IPS-18a (cell line): ENCODE measurements around the gene PFAS.

Experiments
- H3K27ac ChIP-seq: one replicate; pipeline ENCODE4 v1.5.1; 2013; ENCODE audit warnings: low read length
- H3K27me3 ChIP-seq: one replicate; pipeline ENCODE4 v1.6.1; 2013; ENCODE audit warnings: mild to moderate bottlenecking, low read length; ENCODE audit not compliant: control insufficient read depth, insufficient read depth
- H3K36me3 ChIP-seq: one replicate; pipeline ENCODE4 v1.6.1; 2013; ENCODE audit warnings: low read depth, low read length; ENCODE audit not compliant: control insufficient read depth
- H3K4me1 ChIP-seq: one replicate; pipeline ENCODE4 v1.6.1; 2013; ENCODE audit warnings: low read depth, low read length; ENCODE audit not compliant: control insufficient read depth
- H3K4me3 ChIP-seq: one replicate; pipeline ENCODE4 v1.5.1; 2013; ENCODE audit warnings: low read length
- H3K9ac ChIP-seq: one replicate; pipeline ENCODE4 v1.6.1; 2013; ENCODE audit warnings: mild to moderate bottlenecking, low read length, moderate library complexity
- H3K9me3 ChIP-seq: one replicate; pipeline ENCODE4 v1.6.1; 2013; ENCODE audit warnings: low read depth, low read length; ENCODE audit not compliant: control insufficient read depth

Gene PFAS

GRCh38 chr17:8256291-8256690 lies 7.2 kb downstream of the PFAS start:
- peaks cover 75% of the 10 kb centered on the region for H3K36me3 ChIP-seq

GRCh38 chr17:8256691-8257090 lies 7.6 kb downstream of the PFAS start:
- Histone ChIP-seq H3K4me1 (no peaks in the 10 kb centered on the region), H3K9ac (no peak overlapping the region), H3K9me3 (no peaks in the 10 kb centered on the region), H3K27me3 (no peaks in the 10 kb centered on the region), H3K27ac (no peak overlapping the region), H3K4me3 (no peak overlapping the region), H3K36me3 (peaks cover 79% of the 10 kb centered on the region)

More at GRCh38 chr17:8256291-8256690, 7.2 kb downstream of the PFAS start:
- no peaks in the 10 kb centered on the region for H3K9me3 ChIP-seq
- H3K4me3 ChIP-seq: no peak overlapping the region
- H3K27me3 ChIP-seq: no peaks in the 10 kb centered on the region
- no peak overlapping the region for H3K9ac ChIP-seq
- H3K27ac ChIP-seq: no peak overlapping the region
- H3K4me1 ChIP-seq: no peaks in the 10 kb centered on the region

- Histone ChIP-seq H3K27me3 (no peaks in the 10 kb centered on the region), H3K4me1 (no peaks in the 10 kb centered on the region), H3K4me3 (no peak overlapping the region), H3K36me3 (peaks cover 87% of the 10 kb centered on the region), H3K27ac (no peak overlapping the region), H3K9ac (no peak overlapping the region), H3K9me3 (no peaks in the 10 kb centered on the region)
Measured at GRCh38 chr17:8257801-8258200, 8.7 kb downstream of the PFAS start.

GRCh38 chr17:8264320-8264719 lies 15.2 kb downstream of the PFAS start:
- no peak overlapping the region for H3K9ac ChIP-seq

GRCh38 chr17:8264836-8265542 lies 15.9 kb downstream of the PFAS start:
- H3K36me3 ChIP-seq: peaks cover 93% of the 10 kb centered on the region
- H3K9ac ChIP-seq: no peak overlapping the region
- H3K4me1 ChIP-seq: no peaks in the 10 kb centered on the region
- H3K4me3 ChIP-seq: no peak overlapping the region
- H3K27me3 ChIP-seq: no peaks in the 10 kb centered on the region
- H3K27ac ChIP-seq: no peak overlapping the region
- no peaks in the 10 kb centered on the region for H3K9me3 ChIP-seq

More at GRCh38 chr17:8264320-8264719, 15.2 kb downstream of the PFAS start:
- peaks cover 93% of the 10 kb centered on the region for H3K36me3 ChIP-seq
- H3K27me3 ChIP-seq: no peaks in the 10 kb centered on the region
- H3K4me1 ChIP-seq: no peaks in the 10 kb centered on the region
- H3K27ac ChIP-seq: no peak overlapping the region
- no peaks in the 10 kb centered on the region for H3K9me3 ChIP-seq
- H3K4me3 ChIP-seq: no peak overlapping the region

GRCh38 chr17:8266648-8267479 lies 17.8 kb downstream of the PFAS start:
- Histone ChIP-seq H3K27me3 (no peaks in the 10 kb centered on the region), H3K27ac (no peak overlapping the region), H3K9me3 (no peaks in the 10 kb centered on the region), H3K36me3 (peaks cover 87% of the 10 kb centered on the region), H3K4me1 (no peaks in the 10 kb centered on the region), H3K9ac (no peak overlapping the region), H3K4me3 (no peak overlapping the region)

GRCh38 chr17:8267480-8268147 lies 18.5 kb downstream of the PFAS start:
- H3K9ac ChIP-seq: no peak overlapping the region
- H3K36me3 ChIP-seq: peaks cover 80% of the 10 kb centered on the region
- H3K4me1 ChIP-seq: no peaks in the 10 kb centered on the region
- H3K4me3 ChIP-seq: no peak overlapping the region
- no peaks in the 10 kb centered on the region for H3K9me3 ChIP-seq
- no peaks in the 10 kb centered on the region for H3K27me3 ChIP-seq
- no peak overlapping the region for H3K27ac ChIP-seq

GRCh38 chr17:8268550-8269298 lies 19.6 kb downstream of the PFAS start:
- H3K36me3 ChIP-seq: peaks cover 69% of the 10 kb centered on the region
- no peak overlapping the region for H3K4me3 ChIP-seq
- H3K27me3 ChIP-seq: no peaks in the 10 kb centered on the region
- no peaks in the 10 kb centered on the region for H3K4me1 ChIP-seq
- H3K9me3 ChIP-seq: no peaks in the 10 kb centered on the region
- no peak overlapping the region for H3K27ac ChIP-seq
- H3K9ac ChIP-seq: no peak overlapping the region

- Histone ChIP-seq H3K27me3 (no peaks in the 10 kb centered on the region), H3K4me1 (no peaks in the 10 kb centered on the region), H3K9me3 (no peaks in the 10 kb centered on the region), H3K9ac (no peak overlapping the region), H3K4me3 (no peak overlapping the region), H3K27ac (no peak overlapping the region), H3K36me3 (peaks cover 32% of the 10 kb centered on the region)
Measured at GRCh38 chr17:8272421-8272820, 23.3 kb downstream of the PFAS start.

GRCh38 chr17:8273884-8274444 lies 24.9 kb downstream of the PFAS start:
- H3K4me3 ChIP-seq: no peak overlapping the region
- no peaks in the 10 kb centered on the region for H3K9me3 ChIP-seq
- H3K4me1 ChIP-seq: no peaks in the 10 kb centered on the region
- peaks cover 21% of the 10 kb centered on the region for H3K36me3 ChIP-seq
- no peak overlapping the region for H3K9ac ChIP-seq
- H3K27ac ChIP-seq: no peak overlapping the region
- no peaks in the 10 kb centered on the region for H3K27me3 ChIP-seq

- H3K9ac ChIP-seq: no peak overlapping the region
- H3K4me1 ChIP-seq: no peaks in the 10 kb centered on the region
- H3K27me3 ChIP-seq: no peaks in the 10 kb centered on the region
- no peak overlapping the region for H3K27ac ChIP-seq
- H3K36me3 ChIP-seq: peaks cover 14% of the 10 kb centered on the region
- H3K9me3 ChIP-seq: no peaks in the 10 kb centered on the region
- no peak overlapping the region for H3K4me3 ChIP-seq
Measured at GRCh38 chr17:8274816-8275215, 25.7 kb downstream of the PFAS start.
